Stomach smooth muscle (tissue), 2 donors: ENCODE measurements around the gene NUP210L.

ENCODE experiments used
- H3K27ac ChIP-seq: one replicate; pipeline ENCODE4 v1.7.0; 2013; ENCODE audit warnings: mild to moderate bottlenecking, low read length, inconsistent platforms
- H3K27me3 ChIP-seq, 2 donors: one replicate each; pipeline ENCODE4 v1.7.0; 2013; ENCODE audit warnings: low read length in 2 of 2; ENCODE audit not compliant: insufficient read depth in 2 of 2, control insufficient read depth in 1 of 2
- H3K36me3 ChIP-seq, 2 donors: one replicate each; pipeline ENCODE4 v1.7.0; 2013; ENCODE audit warnings: low read length in 2 of 2; ENCODE audit not compliant: control insufficient read depth in 2 of 2, insufficient read depth in 2 of 2
- H3K4me1 ChIP-seq: one replicate; pipeline ENCODE4 v1.7.0; 2013; ENCODE audit warnings: low read length; ENCODE audit not compliant: control insufficient read depth, insufficient read depth
- H3K4me3 ChIP-seq, 2 donors: one replicate each; pipeline ENCODE4 v1.7.0; 2013; ENCODE audit warnings: low read length in 2 of 2
- H3K9ac ChIP-seq, 2 donors: one replicate each; pipeline ENCODE4 v1.7.0; 2013; ENCODE audit warnings: low read length in 2 of 2, mild to moderate bottlenecking in 1 of 2
- H3K9me3 ChIP-seq, 2 donors: one replicate each; pipeline ENCODE4 v1.7.0; 2013; ENCODE audit warnings: low read length in 2 of 2; ENCODE audit not compliant: control insufficient read depth in 2 of 2
- donor health status: healthy.
- donor health status: Pancreatic carcinoma.

The NUP210L gene

GRCh38 chr1:154154534-154155191 is at the start of gene NUP210L:
TSS of gene NUP210L (minus strand) at chr1:154155073.
- H3K4me3 ChIP-seq, result peak within 1 kb of the TSS; percentile 7 to 44
- H3K4me1 ChIP-seq, result peaks cover 8% of the 10 kb centered on the region
- H3K36me3 ChIP-seq, result peaks cover 11 to 15% of the 10 kb centered on the region in 2 donors
- H3K27me3 ChIP-seq, result no peaks in the 10 kb centered on the region
- H3K27ac ChIP-seq, result peak within 1 kb of the TSS; percentile 66
- no peaks in the 10 kb centered on the region for H3K9me3 ChIP-seq
- H3K9ac ChIP-seq, result peak within 1 kb of the TSS; percentile 13 to 49

GRCh38 chr1:154199563-154199879 is 44.6 kb upstream of the NUP210L start:
- Histone ChIP-seq H3K27ac (no peak overlapping the region), H3K9ac (peak overlapping the region in 1 of 2 donors; percentile 47), H3K27me3 (no peaks in the 10 kb centered on the region)

GRCh38 chr1:154198756-154199562 is 44.1 kb upstream of the NUP210L start:
- Histone ChIP-seq H3K27me3 (no peaks in the 10 kb centered on the region), H3K4me3 (peak overlapping the region in 1 of 2 donors; percentile 47), H3K9me3 (no peaks in the 10 kb centered on the region), H3K36me3 (no peaks in the 10 kb centered on the region), H3K4me1 (no peaks in the 10 kb centered on the region), H3K9ac (peak overlapping the region in 1 of 2 donors; percentile 47), H3K27ac (no peak overlapping the region)

More at GRCh38 chr1:154199563-154199879, 44.6 kb upstream of the NUP210L start:
- no peaks in the 10 kb centered on the region for H3K4me1 ChIP-seq
- no peaks in the 10 kb centered on the region for H3K9me3 ChIP-seq
- no peaks in the 10 kb centered on the region for H3K36me3 ChIP-seq
- H3K4me3 ChIP-seq, result no peak overlapping the region

DNA sequence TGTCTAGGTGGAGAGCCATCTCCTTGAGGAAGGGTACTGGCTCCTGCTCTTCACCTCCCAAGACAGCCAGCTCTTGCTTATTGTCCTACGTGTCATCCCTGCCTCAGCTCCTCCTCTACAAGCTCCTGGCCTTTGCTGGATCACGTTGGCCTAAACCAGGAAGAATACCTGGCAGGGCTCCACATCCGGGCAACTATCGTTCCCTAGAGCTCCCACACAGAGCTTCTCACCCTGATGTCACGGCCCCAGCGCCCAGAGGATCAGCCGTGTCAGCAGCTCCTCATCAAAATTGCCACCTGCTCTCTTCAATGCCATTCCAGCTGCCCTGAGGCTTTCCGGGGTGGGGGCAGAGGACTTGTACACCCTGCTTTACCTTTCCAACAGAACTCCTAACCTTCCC is 38.9 kb upstream of the NUP210L start:
- H3K4me3 ChIP-seq, result no peak overlapping the region
- no peaks in the 10 kb centered on the region for H3K36me3 ChIP-seq
- no peaks in the 10 kb centered on the region for H3K9me3 ChIP-seq
- no peak overlapping the region for H3K27ac ChIP-seq
- H3K4me1 ChIP-seq, result no peaks in the 10 kb centered on the region
- H3K27me3 ChIP-seq, result peaks cover 5 to 10% of the 10 kb centered on the region in 2 donors
- H3K9ac ChIP-seq, result no peak overlapping the region

DNA sequence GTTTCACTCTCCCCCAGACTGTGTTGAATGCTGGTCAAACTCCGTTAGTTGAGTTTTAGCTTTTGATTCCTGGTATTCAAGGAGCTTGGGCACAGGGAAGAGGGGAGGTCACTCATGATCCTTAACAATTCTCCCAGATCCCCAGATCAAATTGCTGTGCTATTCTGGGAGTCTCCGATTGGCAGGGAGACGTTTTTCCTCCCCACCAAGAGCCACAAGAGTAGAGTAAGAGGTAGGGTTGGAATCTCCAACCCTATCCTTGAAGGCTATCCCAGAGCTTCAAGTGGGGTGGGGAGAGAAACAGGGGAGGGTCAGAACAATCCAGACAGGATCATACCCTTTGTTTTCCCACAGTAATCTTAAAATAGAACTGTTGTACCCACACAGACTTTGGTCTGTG is 37.6 kb upstream of the NUP210L start:
- Histone ChIP-seq H3K9me3 (no peaks in the 10 kb centered on the region), H3K4me3 (no peak overlapping the region), H3K36me3 (no peaks in the 10 kb centered on the region), H3K27ac (no peak overlapping the region), H3K27me3 (peaks cover 5 to 10% of the 10 kb centered on the region in 2 donors), H3K4me1 (no peaks in the 10 kb centered on the region), H3K9ac (no peak overlapping the region)

GRCh38 chr1:154191990-154192461 is 37.2 kb upstream of the NUP210L start, which contains the start of gene TPM3:
TSS of gene TPM3 (minus strand) at chr1:154192100. CDS start at chr1:154192018, 82 bp downstream.
- Histone ChIP-seq H3K27ac (no peak within 1 kb of the TSS), H3K4me1 (no peaks in the 10 kb centered on the region), H3K36me3 (no peaks in the 10 kb centered on the region), H3K9me3 (no peaks in the 10 kb centered on the region), H3K9ac (no peak within 1 kb of the TSS), H3K4me3 (no peak within 1 kb of the TSS), H3K27me3 (peaks cover 5 to 10% of the 10 kb centered on the region in 2 donors)

GRCh38 chr1:154190550-154190949 is 35.7 kb upstream of the NUP210L start:
- no peaks in the 10 kb centered on the region for H3K36me3 ChIP-seq
- H3K4me1 ChIP-seq, result no peaks in the 10 kb centered on the region
- no peaks in the 10 kb centered on the region for H3K9me3 ChIP-seq
- H3K9ac ChIP-seq, result no peak overlapping the region
- H3K4me3 ChIP-seq, result no peak overlapping the region
- no peak overlapping the region for H3K27ac ChIP-seq
- peaks cover 5 to 10% of the 10 kb centered on the region in 2 donors for H3K27me3 ChIP-seq

DNA sequence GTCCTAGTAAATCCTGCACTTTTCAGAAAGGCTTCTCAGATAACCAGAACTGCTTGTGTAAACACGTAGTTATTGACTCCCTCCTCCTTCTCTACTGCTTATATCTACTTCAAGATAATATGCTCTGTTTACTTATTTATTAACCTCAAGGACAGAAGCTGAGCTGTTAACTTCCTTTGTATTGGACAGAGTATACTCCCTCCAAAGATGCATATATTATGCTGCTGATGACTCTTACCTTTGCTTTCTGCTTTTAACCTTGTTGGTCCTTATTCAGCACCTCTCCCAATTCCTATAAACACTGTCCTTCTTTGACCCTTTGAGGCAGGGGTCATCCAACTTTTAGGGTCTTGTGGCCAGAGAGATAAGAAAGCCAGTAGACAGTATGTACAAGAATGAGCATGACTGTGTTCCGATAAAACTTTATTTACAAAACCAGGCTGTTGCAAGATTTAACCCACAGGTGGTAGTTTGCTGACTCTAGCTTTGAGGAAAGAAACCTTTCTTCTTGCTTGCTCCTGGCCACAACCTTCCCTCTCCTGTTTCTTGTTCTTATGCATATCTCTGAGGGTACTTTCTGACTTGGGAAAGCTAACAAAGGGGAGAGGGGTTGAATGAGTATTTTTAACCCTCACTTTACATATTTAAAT is 32.1 kb upstream of the NUP210L start:
- no peak overlapping the region for H3K27ac ChIP-seq
- no peak overlapping the region for H3K4me3 ChIP-seq
- H3K4me1 ChIP-seq, result peaks cover 11% of the 10 kb centered on the region
- H3K9ac ChIP-seq, result no peak overlapping the region
- no peaks in the 10 kb centered on the region for H3K36me3 ChIP-seq
- H3K9me3 ChIP-seq, result no peaks in the 10 kb centered on the region
- peaks cover 0 to 8% of the 10 kb centered on the region in 2 donors for H3K27me3 ChIP-seq

DNA sequence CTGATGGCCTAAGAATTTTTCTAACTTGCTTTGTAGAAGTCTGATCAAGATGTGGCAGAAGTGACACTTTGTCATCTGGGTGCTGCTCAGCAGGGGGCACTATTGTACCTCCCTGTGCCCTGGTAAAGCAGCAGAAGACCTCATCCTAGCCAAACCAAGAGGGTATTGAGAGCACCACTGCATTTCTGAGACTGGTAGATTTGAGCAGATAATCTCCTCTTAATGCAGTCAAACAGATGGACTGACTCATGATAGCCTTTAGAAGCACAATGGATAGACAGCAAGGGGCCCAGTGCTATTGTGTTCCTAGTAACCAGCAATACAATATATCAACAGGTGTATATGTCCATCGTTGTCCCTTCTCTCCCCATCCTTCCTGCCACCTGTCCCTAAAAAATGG is 31.3 kb upstream of the NUP210L start:
- no peaks in the 10 kb centered on the region for H3K36me3 ChIP-seq
- no peak overlapping the region for H3K27ac ChIP-seq
- no peaks in the 10 kb centered on the region for H3K9me3 ChIP-seq
- H3K4me3 ChIP-seq, result no peak overlapping the region
- peaks cover 18% of the 10 kb centered on the region for H3K4me1 ChIP-seq
- peaks cover 0 to under 1% of the 10 kb centered on the region in 2 donors for H3K27me3 ChIP-seq
- H3K9ac ChIP-seq, result no peak overlapping the region

DNA sequence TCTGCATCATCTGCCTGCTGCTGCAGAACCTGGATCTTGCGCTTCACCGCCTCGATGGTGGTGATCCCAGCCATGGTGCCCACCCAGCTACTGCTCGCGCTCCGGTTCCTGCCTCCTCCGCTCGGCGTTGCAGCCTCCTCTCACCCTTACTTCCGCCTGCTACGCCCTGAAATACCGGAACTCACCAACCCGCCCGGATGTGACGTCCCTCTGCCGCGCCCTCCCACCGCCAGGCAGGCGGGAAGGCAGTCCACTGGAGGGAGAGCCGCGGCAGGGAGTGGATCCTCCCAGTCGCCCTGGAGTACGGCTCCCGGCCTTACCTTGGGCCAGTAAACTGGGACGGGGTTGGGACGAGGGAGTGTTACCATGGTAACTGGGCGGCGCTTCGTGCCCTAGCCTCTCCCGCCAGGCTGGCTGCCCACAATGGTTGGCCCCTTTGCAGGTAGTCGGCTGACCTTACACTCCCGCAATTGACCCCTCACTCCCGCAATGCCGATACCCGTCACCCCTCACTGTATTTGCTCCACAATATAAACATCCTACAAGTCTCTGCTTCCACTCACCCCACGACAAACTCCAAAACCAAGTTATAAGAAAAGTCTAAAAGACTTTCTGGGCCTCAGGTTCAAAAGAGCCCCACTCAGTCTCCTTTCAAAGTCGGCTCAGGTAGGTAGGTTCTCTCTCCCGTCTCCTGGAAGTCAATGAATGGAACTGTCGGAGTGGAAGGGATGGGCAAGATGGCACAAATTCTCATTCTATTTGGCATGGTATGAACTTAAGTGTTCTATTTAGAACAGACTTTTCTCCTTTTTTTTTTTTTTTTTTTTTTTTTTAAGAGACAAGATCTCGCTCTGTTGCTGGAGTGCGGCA is 28.4 kb upstream of the NUP210L start:
- peak overlapping the region; percentile 86 for H3K27ac ChIP-seq
- H3K27me3 ChIP-seq, result no peaks in the 10 kb centered on the region
- H3K9me3 ChIP-seq, result no peaks in the 10 kb centered on the region
- peaks cover 40% of the 10 kb centered on the region for H3K4me1 ChIP-seq
- H3K36me3 ChIP-seq, result peaks cover 0 to 2% of the 10 kb centered on the region in 2 donors
- H3K4me3 ChIP-seq, result peak overlapping the region; percentile 95
- peak overlapping the region; percentile 87 to 89 for H3K9ac ChIP-seq
